T-helper 1 cell treated with Interleukin-12 subunit alpha and Interleukin-12 subunit beta and Interleukin-4 antibody, amounts not matched to agents 30 μg/mL and 1 μg/mL, for 36 hours (primary cell): ENCODE measurements around the gene GNAI1.

Experiments used
- H3K27ac Mint-ChIP-seq: one replicate; pipeline ENCODE4 v1.8.0; 2021; ENCODE audit warnings: mild to moderate bottlenecking, mixed read lengths
- H3K27me3 Mint-ChIP-seq: one replicate; pipeline ENCODE4 v1.8.0; 2021; ENCODE audit warnings: low read depth, mixed read lengths
- H3K36me3 Mint-ChIP-seq: one replicate; pipeline ENCODE4 v1.8.0; 2021; ENCODE audit warnings: low read depth, mixed read lengths
- H3K4me1 Mint-ChIP-seq: one replicate; pipeline ENCODE4 v1.8.0; 2021; ENCODE audit warnings: low read depth, mixed read lengths
- H3K4me3 Mint-ChIP-seq: one replicate; pipeline ENCODE4 v1.8.0; 2021; ENCODE audit warnings: mild to moderate bottlenecking, moderate library complexity, mixed read lengths
- H3K9me3 Mint-ChIP-seq: one replicate; pipeline ENCODE4 v1.8.0; 2021; ENCODE audit warnings: mixed read lengths

Gene GNAI1

GRCh38 chr7:80253653-80254052, 119.0 kb downstream of the GNAI1 start:
- Mint-ChIP-seq H3K4me1 (peaks cover 3% of the 10 kb centered on the region), H3K27me3 (no peaks in the 10 kb centered on the region), H3K27ac (no peak overlapping the region), H3K36me3 (no peaks in the 10 kb centered on the region), H3K9me3 (no peaks in the 10 kb centered on the region), H3K4me3 (no peak overlapping the region)

- Mint-ChIP-seq H3K27ac (no peak overlapping the region), H3K27me3 (no peaks in the 10 kb centered on the region), H3K4me3 (no peak overlapping the region), H3K9me3 (no peaks in the 10 kb centered on the region), H3K4me1 (no peaks in the 10 kb centered on the region), H3K36me3 (no peaks in the 10 kb centered on the region)
These were observed 121.0 kb downstream of the GNAI1 start for GRCh38 chr7:80255656-80256055.

- Mint-ChIP-seq H3K4me3 (no peak overlapping the region), H3K9me3 (no peaks in the 10 kb centered on the region), H3K27me3 (no peaks in the 10 kb centered on the region), H3K36me3 (no peaks in the 10 kb centered on the region), H3K27ac (no peak overlapping the region), H3K4me1 (no peaks in the 10 kb centered on the region)
These were observed 123.1 kb downstream of the GNAI1 start for GRCh38 chr7:80257756-80258155.

- no peaks in the 10 kb centered on the region for H3K4me1 Mint-ChIP-seq
- H3K4me3 Mint-ChIP-seq, result no peak overlapping the region
- no peaks in the 10 kb centered on the region for H3K36me3 Mint-ChIP-seq
- no peak overlapping the region for H3K27ac Mint-ChIP-seq
- no peaks in the 10 kb centered on the region for H3K9me3 Mint-ChIP-seq
- no peaks in the 10 kb centered on the region for H3K27me3 Mint-ChIP-seq
These were observed 126.0 kb downstream of the GNAI1 start for GRCh38 chr7:80260606-80261005.

- H3K4me3 Mint-ChIP-seq, result no peak overlapping the region
- no peak overlapping the region for H3K27ac Mint-ChIP-seq
- no peaks in the 10 kb centered on the region for H3K9me3 Mint-ChIP-seq
- H3K36me3 Mint-ChIP-seq, result no peaks in the 10 kb centered on the region
- no peaks in the 10 kb centered on the region for H3K4me1 Mint-ChIP-seq
- no peaks in the 10 kb centered on the region for H3K27me3 Mint-ChIP-seq
These were observed 128.7 kb downstream of the GNAI1 start for GRCh38 chr7:80263333-80263732.

GRCh38 chr7:80263821-80264220, 129.2 kb downstream of the GNAI1 start:
- H3K4me1 Mint-ChIP-seq, result no peaks in the 10 kb centered on the region
- no peaks in the 10 kb centered on the region for H3K27me3 Mint-ChIP-seq
- H3K36me3 Mint-ChIP-seq, result no peaks in the 10 kb centered on the region
- no peak overlapping the region for H3K27ac Mint-ChIP-seq
- no peaks in the 10 kb centered on the region for H3K9me3 Mint-ChIP-seq
- H3K4me3 Mint-ChIP-seq, result no peak overlapping the region

GRCh38 chr7:80264769-80265495, 130.3 kb downstream of the GNAI1 start:
- no peak overlapping the region for H3K27ac Mint-ChIP-seq
- H3K4me1 Mint-ChIP-seq, result no peaks in the 10 kb centered on the region
- H3K4me3 Mint-ChIP-seq, result no peak overlapping the region
- peaks cover 2% of the 10 kb centered on the region for H3K27me3 Mint-ChIP-seq
- no peaks in the 10 kb centered on the region for H3K36me3 Mint-ChIP-seq
- no peaks in the 10 kb centered on the region for H3K9me3 Mint-ChIP-seq

- Mint-ChIP-seq H3K36me3 (no peaks in the 10 kb centered on the region), H3K4me1 (no peaks in the 10 kb centered on the region), H3K9me3 (no peaks in the 10 kb centered on the region), H3K27ac (no peak overlapping the region), H3K4me3 (no peak overlapping the region), H3K27me3 (peaks cover 4% of the 10 kb centered on the region)
These were observed 138.1 kb downstream of the GNAI1 start for GRCh38 chr7:80272560-80273239.

- Mint-ChIP-seq H3K36me3 (no peaks in the 10 kb centered on the region), H3K4me1 (no peaks in the 10 kb centered on the region), H3K4me3 (no peak overlapping the region), H3K27ac (no peak overlapping the region), H3K27me3 (peaks cover 4% of the 10 kb centered on the region), H3K9me3 (no peaks in the 10 kb centered on the region)
These were observed 138.7 kb downstream of the GNAI1 start for GRCh38 chr7:80273327-80273726.

- Mint-ChIP-seq H3K27me3 (peaks cover under 1% of the 10 kb centered on the region), H3K9me3 (no peaks in the 10 kb centered on the region), H3K36me3 (no peaks in the 10 kb centered on the region), H3K4me1 (no peaks in the 10 kb centered on the region), H3K27ac (no peak overlapping the region), H3K4me3 (no peak overlapping the region)
These were observed 140.6 kb downstream of the GNAI1 start for GRCh38 chr7:80275192-80275605.
